Panc1 (cell line): Measurements from ENCODE around the gene TBC1D22A.

Experiments
- CTCF ChIP-seq: fragments of 450-650 bp; IDR thresholded peaks from 2 replicates; pipeline ENCODE4 v1.5.1; 2017; ENCODE audit warnings: mild to moderate bottlenecking
- POLR2AphosphoS5 ChIP-seq: IDR thresholded peaks from 2 replicates; pipeline ENCODE4 v1.6.1; 2012; ENCODE audit warnings: mild to moderate bottlenecking, low read depth, low read length, moderate library complexity
- TCF7L2 ChIP-seq: IDR thresholded peaks from 2 replicates; pipeline ENCODE4 v1.6.1; 2011; ENCODE audit warnings: mild to moderate bottlenecking, low read depth, low read length, inconsistent platforms
- TF ChIP-seq, protein P1 (sequence below), 2 experiments: IDR thresholded peaks; 2 replicates each; pipeline ENCODE4 v1.6.1; 2011 to 2012; ENCODE audit warnings: low read depth in 2 of 2, control low read depth in 1 of 2, low read length in 1 of 2, mild to moderate bottlenecking in 1 of 2, moderate library complexity in 1 of 2; ENCODE audit not compliant: insufficient read depth in 1 of 2

DNA sequence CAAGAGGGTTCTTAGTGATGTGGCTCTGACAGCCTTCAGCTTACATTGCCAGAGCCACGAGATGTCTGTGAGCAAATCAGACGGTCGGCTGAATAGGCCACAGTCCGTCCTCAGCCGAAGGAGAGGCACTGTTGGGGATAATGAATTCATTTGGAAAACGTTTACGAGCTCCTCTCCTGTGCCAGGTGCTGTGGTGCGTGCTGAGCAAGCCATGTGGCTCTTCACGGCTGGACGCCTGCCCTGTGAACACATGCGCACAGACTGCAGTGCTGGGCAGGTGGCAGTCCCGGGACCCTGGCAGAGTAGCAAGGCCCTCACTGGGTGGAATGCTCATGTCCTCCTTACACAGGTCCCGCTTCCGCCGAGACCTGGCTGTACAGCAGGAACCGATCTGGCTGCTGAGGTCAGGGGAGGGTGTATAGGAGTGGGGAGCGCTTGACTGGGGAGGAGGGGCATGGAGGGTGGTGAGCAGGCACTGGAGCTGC is 6.8 kb downstream of the TBC1D22A start:
- TF ChIP-seq CTCF: no peak
- TF ChIP-seq POLR2AphosphoS5: no peak
- TF ChIP-seq TCF7L2: no peak
- TF ChIP-seq, protein P1, sequence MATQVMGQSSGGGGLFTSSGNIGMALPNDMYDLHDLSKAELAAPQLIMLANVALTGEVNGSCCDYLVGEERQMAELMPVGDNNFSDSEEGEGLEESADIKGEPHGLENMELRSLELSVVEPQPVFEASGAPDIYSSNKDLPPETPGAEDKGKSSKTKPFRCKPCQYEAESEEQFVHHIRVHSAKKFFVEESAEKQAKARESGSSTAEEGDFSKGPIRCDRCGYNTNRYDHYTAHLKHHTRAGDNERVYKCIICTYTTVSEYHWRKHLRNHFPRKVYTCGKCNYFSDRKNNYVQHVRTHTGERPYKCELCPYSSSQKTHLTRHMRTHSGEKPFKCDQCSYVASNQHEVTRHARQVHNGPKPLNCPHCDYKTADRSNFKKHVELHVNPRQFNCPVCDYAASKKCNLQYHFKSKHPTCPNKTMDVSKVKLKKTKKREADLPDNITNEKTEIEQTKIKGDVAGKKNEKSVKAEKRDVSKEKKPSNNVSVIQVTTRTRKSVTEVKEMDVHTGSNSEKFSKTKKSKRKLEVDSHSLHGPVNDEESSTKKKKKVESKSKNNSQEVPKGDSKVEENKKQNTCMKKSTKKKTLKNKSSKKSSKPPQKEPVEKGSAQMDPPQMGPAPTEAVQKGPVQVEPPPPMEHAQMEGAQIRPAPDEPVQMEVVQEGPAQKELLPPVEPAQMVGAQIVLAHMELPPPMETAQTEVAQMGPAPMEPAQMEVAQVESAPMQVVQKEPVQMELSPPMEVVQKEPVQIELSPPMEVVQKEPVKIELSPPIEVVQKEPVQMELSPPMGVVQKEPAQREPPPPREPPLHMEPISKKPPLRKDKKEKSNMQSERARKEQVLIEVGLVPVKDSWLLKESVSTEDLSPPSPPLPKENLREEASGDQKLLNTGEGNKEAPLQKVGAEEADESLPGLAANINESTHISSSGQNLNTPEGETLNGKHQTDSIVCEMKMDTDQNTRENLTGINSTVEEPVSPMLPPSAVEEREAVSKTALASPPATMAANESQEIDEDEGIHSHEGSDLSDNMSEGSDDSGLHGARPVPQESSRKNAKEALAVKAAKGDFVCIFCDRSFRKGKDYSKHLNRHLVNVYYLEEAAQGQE (IDR thresholded peaks at IDR 0.05; ENCODE audit: insufficient read depth in 1 of 2, low read depth in 2 of 2, low read length in 1 of 2): no peak
